Neural progenitor cell (in vitro differentiated cells): ENCODE measurements around the gene SLC39A13. TPM values are rescaled to one million over a fixed set of nuclear protein-coding genes. Genes with fewer than 3 reads are reported as not detected.

Source experiments
- DNase-seq: peaks from one replicate; pipeline ENCODE4 v3.0.0-alpha.2; 2016; ENCODE audit warnings: low spot score
- H2AFZ ChIP-seq: fragments of 200-600 bp; sonication (generic); replicated peaks from 2 replicates; pipeline ENCODE4 v1.6.1; 2016; ENCODE audit warnings: antibody characterized with exemption
- H3F3A ChIP-seq: fragments of 200-600 bp; sonication (generic); 2 replicates; pipeline ENCODE4 v1.6.1; 2016; ENCODE audit warnings: antibody characterized with exemption, low read depth
- H3K27ac ChIP-seq: fragments of 200-600 bp; sonication (generic); 2 replicates; pipeline ENCODE4 v1.5.1; 2016; ENCODE audit warnings: mild to moderate bottlenecking
- H3K27me3 ChIP-seq: fragments of 200-600 bp; sonication (generic); 2 replicates; pipeline ENCODE4 v1.6.1; 2016; ENCODE audit warnings: mild to moderate bottlenecking, moderate library complexity
- H3K36me3 ChIP-seq: fragments of 200-600 bp; sonication (generic); 2 replicates; pipeline ENCODE4 v1.5.1; 2016
- H3K4me1 ChIP-seq: fragments of 200-600 bp; sonication (generic); 2 replicates; pipeline ENCODE4 v1.6.1; 2016; ENCODE audit warnings: mixed run types
- H3K4me2 ChIP-seq: fragments of 200-600 bp; sonication (generic); 2 replicates; pipeline ENCODE4 v1.6.1; 2016
- H3K4me3 ChIP-seq: fragments of 200-600 bp; sonication (generic); 2 replicates; pipeline ENCODE4 v1.5.1; 2016
- H3K79me2 ChIP-seq: fragments of 200-600 bp; sonication (generic); 2 replicates; pipeline ENCODE4 v1.6.1; 2016; ENCODE audit warnings: low read depth
- H3K9ac ChIP-seq: fragments of 200-600 bp; sonication (generic); 2 replicates; pipeline ENCODE4 v1.6.1; 2016
- H3K9me3 ChIP-seq: fragments of 200-600 bp; sonication (generic); 2 replicates; pipeline ENCODE4 v1.5.1; 2016; ENCODE audit warnings: low read depth
- H4K20me1 ChIP-seq: fragments of 200-600 bp; sonication (generic); 2 replicates; pipeline ENCODE4 v1.6.1; 2016; ENCODE audit warnings: low read depth
- H3K27ac Mint-ChIP-seq: 3 replicates; pipeline ENCODE4 v1.8.0; 2021; ENCODE audit warnings: mixed read lengths
- H3K27me3 Mint-ChIP-seq: 2 replicates; pipeline ENCODE4 v1.8.0; 2022; ENCODE audit warnings: low read depth, mild to moderate bottlenecking, inconsistent platforms, moderate library complexity, mixed read lengths; ENCODE audit not compliant: insufficient read depth
- H3K36me3 Mint-ChIP-seq: 3 replicates; pipeline ENCODE4 v1.8.0; 2021; ENCODE audit warnings: mixed read lengths
- H3K4me1 Mint-ChIP-seq: 3 replicates; pipeline ENCODE4 v1.8.0; 2021; ENCODE audit warnings: mixed read lengths
- H3K4me3 Mint-ChIP-seq: 3 replicates; pipeline ENCODE4 v1.8.0; 2021; ENCODE audit warnings: mild to moderate bottlenecking, moderate library complexity, mixed read lengths
- H3K9me3 Mint-ChIP-seq: 3 replicates; pipeline ENCODE4 v1.8.0; 2020; ENCODE audit warnings: mixed read lengths
- EZH2 ChIP-seq: fragments of 200-600 bp; sonication (generic); IDR thresholded peaks from 2 replicates; pipeline ENCODE4 v1.6.1; 2017; ENCODE audit warnings: antibody characterized with exemption, mild to moderate bottlenecking, moderate library complexity
- EZH2phosphoT487 ChIP-seq: fragments of 200-600 bp; sonication (generic); IDR thresholded peaks from 2 replicates; pipeline ENCODE4 v1.6.1; 2017; ENCODE audit warnings: antibody characterized with exemption
- total RNA-seq: library from RNA; depleted of rRNA; stranded (reverse); fragments of >200 nt; gene quantifications from 2 replicates; pipeline ENCODE4 v1.2.3, GENCODE V29; 2015; ENCODE audit warnings: low replicate concordance
- TF ChIP-seq, protein P1 (sequence below): fragments of 200-600 bp; sonication (generic); IDR thresholded peaks from 2 replicates; pipeline ENCODE4 v1.5.1; 2017; ENCODE audit warnings: antibody characterized with exemption, mild to moderate bottlenecking

The SLC39A13 gene
- total RNA-seq, 1 donor from 2014 or later = 11.3 TPM

DNA sequence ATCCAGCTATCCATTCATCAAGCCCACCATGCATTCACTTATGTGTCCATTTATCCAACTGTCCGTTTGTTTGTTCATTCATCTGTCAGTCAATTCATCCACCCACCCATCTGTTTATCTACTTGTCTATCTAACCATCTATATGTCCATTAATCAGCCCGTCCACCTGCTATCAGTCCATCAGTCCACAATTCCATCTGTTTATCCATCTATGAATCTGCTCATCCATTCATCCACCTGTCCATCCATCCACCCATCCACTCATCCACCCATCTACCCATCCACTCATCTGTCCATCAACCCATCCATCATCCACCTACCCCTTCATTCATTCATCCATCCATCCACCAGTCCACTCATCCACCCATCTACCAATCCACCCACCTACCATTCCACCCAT, 29.1 kb upstream of the SLC39A13 start:
- H3K9ac ChIP-seq = no peak overlapping the region
- H3K27me3 ChIP-seq = no peaks in the 10 kb centered on the region
- TF ChIP-seq EZH2 (no peak), EZH2phosphoT487 (no peak)
- TF ChIP-seq, protein P1, sequence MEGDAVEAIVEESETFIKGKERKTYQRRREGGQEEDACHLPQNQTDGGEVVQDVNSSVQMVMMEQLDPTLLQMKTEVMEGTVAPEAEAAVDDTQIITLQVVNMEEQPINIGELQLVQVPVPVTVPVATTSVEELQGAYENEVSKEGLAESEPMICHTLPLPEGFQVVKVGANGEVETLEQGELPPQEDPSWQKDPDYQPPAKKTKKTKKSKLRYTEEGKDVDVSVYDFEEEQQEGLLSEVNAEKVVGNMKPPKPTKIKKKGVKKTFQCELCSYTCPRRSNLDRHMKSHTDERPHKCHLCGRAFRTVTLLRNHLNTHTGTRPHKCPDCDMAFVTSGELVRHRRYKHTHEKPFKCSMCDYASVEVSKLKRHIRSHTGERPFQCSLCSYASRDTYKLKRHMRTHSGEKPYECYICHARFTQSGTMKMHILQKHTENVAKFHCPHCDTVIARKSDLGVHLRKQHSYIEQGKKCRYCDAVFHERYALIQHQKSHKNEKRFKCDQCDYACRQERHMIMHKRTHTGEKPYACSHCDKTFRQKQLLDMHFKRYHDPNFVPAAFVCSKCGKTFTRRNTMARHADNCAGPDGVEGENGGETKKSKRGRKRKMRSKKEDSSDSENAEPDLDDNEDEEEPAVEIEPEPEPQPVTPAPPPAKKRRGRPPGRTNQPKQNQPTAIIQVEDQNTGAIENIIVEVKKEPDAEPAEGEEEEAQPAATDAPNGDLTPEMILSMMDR = no peak
- Mint-ChIP-seq H3K4me3 (no peak overlapping the region), H3K9me3 (no peaks in the 10 kb centered on the region), H3K27me3 (peaks cover 6% of the 10 kb centered on the region), H3K4me1 (peaks cover 4% of the 10 kb centered on the region), H3K36me3 (no peaks in the 10 kb centered on the region), H3K27ac (no peak overlapping the region)
- H3K9me3 ChIP-seq = no peaks in the 10 kb centered on the region
- no peak for DNase-seq
- no peaks in the 10 kb centered on the region for H4K20me1 ChIP-seq
- H3K27ac ChIP-seq = no peak overlapping the region
- no peak overlapping the region for H2AFZ ChIP-seq
- no peaks in the 10 kb centered on the region for H3K4me1 ChIP-seq
- no peaks in the 10 kb centered on the region for H3K79me2 ChIP-seq
- H3F3A ChIP-seq = no peaks in the 10 kb centered on the region
- H3K36me3 ChIP-seq = no peaks in the 10 kb centered on the region
- no peak overlapping the region for H3K4me3 ChIP-seq
- H3K4me2 ChIP-seq = no peak overlapping the region

DNA sequence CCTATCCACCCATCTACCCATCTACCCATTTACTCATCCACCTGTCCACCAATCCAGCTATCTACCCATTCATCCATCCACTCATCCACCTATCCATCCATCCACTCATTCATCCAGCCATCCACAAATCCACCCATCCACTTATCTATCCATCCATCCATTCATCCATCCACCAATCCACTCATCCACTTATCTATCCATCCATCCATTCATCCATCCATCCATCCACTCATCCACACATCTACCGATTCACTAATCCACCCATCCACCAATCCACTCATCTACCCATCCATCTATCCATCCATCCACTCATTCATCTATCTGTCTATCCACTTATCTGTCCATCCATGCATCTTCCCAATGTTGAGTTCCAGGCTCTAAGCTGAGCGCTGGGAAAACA, 28.3 kb upstream of the SLC39A13 start:
- Histone ChIP-seq H3K27ac (no peak overlapping the region), H3K79me2 (no peaks in the 10 kb centered on the region), H3K4me3 (no peak overlapping the region), H3K36me3 (no peaks in the 10 kb centered on the region), H3K27me3 (no peaks in the 10 kb centered on the region), H3K4me2 (no peak overlapping the region), H3F3A (no peaks in the 10 kb centered on the region), H4K20me1 (no peaks in the 10 kb centered on the region), H2AFZ (no peak overlapping the region), H3K9ac (no peak overlapping the region), H3K4me1 (no peaks in the 10 kb centered on the region), H3K9me3 (no peaks in the 10 kb centered on the region)
- Mint-ChIP-seq H3K27ac (no peak overlapping the region), H3K27me3 (peaks cover 6% of the 10 kb centered on the region), H3K4me1 (peaks cover 4% of the 10 kb centered on the region), H3K36me3 (no peaks in the 10 kb centered on the region), H3K9me3 (no peaks in the 10 kb centered on the region), H3K4me3 (no peak overlapping the region)
- no peak for DNase-seq
- TF ChIP-seq EZH2phosphoT487 (no peak), EZH2 (no peak)
- TF ChIP-seq, protein P1 = no peak

DNA sequence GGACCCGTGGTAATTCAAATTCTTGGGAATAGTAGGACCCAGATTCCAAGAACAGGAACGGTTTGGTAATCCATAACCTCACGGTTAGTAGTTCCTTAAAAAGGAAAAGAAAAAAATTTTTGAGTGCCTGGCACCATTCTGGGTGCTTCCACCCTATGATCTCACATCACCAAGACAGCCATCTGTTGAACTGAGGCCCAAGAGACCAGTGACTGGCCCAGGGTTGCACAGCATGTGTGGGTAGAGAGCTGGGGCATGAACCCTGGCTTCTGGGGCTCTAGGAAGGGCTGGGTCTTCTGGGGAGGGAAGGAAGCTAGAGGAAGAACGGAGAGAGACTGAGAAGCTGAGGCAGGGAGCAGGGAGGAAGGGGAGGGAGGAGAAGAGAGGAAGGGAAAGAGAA, 25.3 kb upstream of the SLC39A13 start:
- peaks cover 6% of the 10 kb centered on the region for H3K27me3 Mint-ChIP-seq
- H3K4me3 Mint-ChIP-seq = no peak overlapping the region
- H3K27ac Mint-ChIP-seq = no peak overlapping the region
- H3K9me3 Mint-ChIP-seq = no peaks in the 10 kb centered on the region
- no peaks in the 10 kb centered on the region for H3K36me3 Mint-ChIP-seq
- Histone ChIP-seq H4K20me1 (no peaks in the 10 kb centered on the region), H3K79me2 (no peaks in the 10 kb centered on the region), H3K4me3 (no peak overlapping the region), H3K4me1 (no peaks in the 10 kb centered on the region), H2AFZ (peak overlapping the region; percentile 50), H3K9me3 (no peaks in the 10 kb centered on the region), H3K36me3 (no peaks in the 10 kb centered on the region), H3K4me2 (no peak overlapping the region), H3K9ac (no peak overlapping the region), H3K27ac (no peak overlapping the region), H3F3A (no peaks in the 10 kb centered on the region), H3K27me3 (no peaks in the 10 kb centered on the region)
- H3K4me1 Mint-ChIP-seq = no peaks in the 10 kb centered on the region
- TF ChIP-seq, protein P1 = no peak
- TF ChIP-seq EZH2phosphoT487 (no peak), EZH2 (no peak)
- DNase-seq = no peak
